BE2C (cell line): ENCODE data around the gene POSTN.

Experiments
- DNase-seq: peaks from one replicate; pipeline ENCODE4 v3.0.0-alpha.2; 2020
- H3K27me3 ChIP-seq: fragments of 250-450 bp; sonication (Bioruptor Pico); 2 replicates; pipeline ENCODE4 v1.5.1; 2020; ENCODE audit warnings: mild to moderate bottlenecking
- H3K36me3 ChIP-seq: fragments of 250-450 bp; sonication (Bioruptor Pico); 2 replicates; pipeline ENCODE4 v1.5.1; 2020; ENCODE audit warnings: mild to moderate bottlenecking
- H3K4me1 ChIP-seq: fragments of 250-450 bp; sonication (Bioruptor Pico); 2 replicates; pipeline ENCODE4 v1.5.1; 2020
- H3K4me3 ChIP-seq: 2 replicates; pipeline ENCODE4 v1.5.1; 2011; ENCODE audit warnings: low read depth, low read length
- H3K9me3 ChIP-seq: fragments of 250-450 bp; sonication (Bioruptor Pico); 2 replicates; pipeline ENCODE4 v1.5.1; 2020
- TF ChIP-seq, protein P1 (sequence below): IDR thresholded peaks from 2 replicates; pipeline ENCODE4 v1.5.1; 2012; ENCODE audit warnings: mild to moderate bottlenecking, low read depth, low read length

The POSTN gene

DNA sequence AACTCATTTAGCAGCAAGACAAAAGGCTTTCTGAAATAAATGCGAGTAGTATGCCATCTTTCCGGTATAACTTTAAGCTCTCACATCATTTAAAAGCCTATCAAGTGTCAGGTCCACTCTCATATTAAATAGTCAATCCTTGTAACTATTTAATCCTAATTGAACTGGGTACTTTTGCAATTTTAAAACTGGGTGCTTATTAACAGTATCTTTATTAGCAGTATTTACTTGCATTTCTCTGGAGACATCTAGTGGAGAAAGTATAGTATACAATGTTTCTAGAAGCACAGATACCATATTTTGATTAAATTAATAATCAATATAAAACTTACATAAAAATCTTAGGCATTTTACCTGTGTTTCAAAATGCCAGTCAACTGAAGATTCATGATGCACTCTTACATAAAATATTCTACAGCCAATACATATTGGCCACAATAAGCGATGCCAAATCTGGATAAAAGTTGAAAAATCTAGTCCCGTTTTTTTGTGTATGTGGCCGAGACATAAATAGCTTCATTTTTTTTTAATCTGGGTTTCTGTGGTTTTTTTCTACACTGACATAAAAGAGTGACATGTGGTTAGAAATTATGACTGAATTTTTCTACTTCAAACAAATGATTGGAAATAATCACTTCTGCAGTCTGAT, 4.3 kb upstream of the POSTN start:
- DNase-seq: no peak
- H3K27me3 ChIP-seq: peaks cover 2% of the 10 kb centered on the region; the same call in 1 of the 2 replicates
- no peak overlapping the region for H3K4me3 ChIP-seq
- H3K36me3 ChIP-seq: no peaks in the 10 kb centered on the region
- TF ChIP-seq, protein P1, sequence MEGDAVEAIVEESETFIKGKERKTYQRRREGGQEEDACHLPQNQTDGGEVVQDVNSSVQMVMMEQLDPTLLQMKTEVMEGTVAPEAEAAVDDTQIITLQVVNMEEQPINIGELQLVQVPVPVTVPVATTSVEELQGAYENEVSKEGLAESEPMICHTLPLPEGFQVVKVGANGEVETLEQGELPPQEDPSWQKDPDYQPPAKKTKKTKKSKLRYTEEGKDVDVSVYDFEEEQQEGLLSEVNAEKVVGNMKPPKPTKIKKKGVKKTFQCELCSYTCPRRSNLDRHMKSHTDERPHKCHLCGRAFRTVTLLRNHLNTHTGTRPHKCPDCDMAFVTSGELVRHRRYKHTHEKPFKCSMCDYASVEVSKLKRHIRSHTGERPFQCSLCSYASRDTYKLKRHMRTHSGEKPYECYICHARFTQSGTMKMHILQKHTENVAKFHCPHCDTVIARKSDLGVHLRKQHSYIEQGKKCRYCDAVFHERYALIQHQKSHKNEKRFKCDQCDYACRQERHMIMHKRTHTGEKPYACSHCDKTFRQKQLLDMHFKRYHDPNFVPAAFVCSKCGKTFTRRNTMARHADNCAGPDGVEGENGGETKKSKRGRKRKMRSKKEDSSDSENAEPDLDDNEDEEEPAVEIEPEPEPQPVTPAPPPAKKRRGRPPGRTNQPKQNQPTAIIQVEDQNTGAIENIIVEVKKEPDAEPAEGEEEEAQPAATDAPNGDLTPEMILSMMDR: peak; percentile 25; the same call in 1 of the 2 replicates
- no peaks in the 10 kb centered on the region for H3K9me3 ChIP-seq
- no peaks in the 10 kb centered on the region for H3K4me1 ChIP-seq

DNA sequence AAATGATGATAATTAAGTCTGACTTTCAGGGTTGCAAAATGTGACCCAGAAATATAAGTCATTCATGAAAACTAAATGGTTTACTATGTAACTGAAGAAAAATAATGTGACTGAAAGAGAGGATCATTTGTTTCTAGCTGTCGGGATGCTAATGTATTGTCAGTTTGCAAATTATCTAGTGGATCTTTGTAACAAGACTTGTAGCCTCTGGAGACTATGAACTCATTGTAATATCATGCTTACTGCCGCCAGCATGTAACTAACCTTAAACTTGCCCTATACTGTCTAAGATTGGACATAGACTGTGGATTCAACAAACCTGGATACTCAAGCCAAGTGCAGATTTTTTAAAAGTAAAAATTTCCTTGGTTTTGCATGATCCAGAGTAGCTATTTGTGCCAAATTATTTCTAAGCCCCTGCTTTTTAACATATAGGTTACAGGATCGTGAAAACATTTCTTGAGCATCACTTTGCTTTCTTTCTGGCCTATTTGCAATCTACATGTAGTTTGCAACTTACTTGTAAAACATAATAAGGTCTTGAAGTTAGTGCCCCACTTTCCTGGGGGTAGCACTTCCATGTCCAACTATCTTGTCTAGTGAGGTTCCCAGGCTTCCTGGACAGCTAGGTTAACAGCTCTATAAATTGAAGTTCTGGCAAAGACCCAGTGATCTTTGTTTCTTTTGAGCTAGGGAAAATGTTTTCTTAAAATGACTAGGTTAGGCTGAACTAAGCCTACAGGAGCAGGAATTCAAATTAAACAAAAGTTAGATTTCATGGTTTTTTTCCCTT, 3.3 kb upstream of the POSTN start:
- no peaks in the 10 kb centered on the region for H3K36me3 ChIP-seq

DNA sequence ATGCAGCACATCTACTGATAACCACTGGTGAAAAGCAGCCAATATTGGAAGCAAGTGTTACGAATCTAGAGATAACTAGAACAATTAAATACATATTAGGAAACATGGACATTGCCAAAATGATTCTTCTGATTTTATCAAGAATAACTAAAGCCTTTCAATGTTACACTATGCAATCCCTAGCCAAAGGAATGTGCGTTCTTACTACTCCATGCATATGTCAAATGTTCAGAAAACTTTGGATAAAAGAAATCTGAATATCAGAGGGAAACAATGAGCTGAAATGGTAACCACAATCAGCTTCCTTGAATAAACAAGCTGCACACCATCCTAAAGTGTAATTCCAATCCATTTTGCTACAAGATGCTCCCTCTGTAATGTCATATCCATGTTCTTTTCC, 951 bp upstream of the POSTN start:
- H3K36me3 ChIP-seq: no peaks in the 10 kb centered on the region
- no peaks in the 10 kb centered on the region for H3K9me3 ChIP-seq
- H3K4me1 ChIP-seq: no peaks in the 10 kb centered on the region
- no peak for DNase-seq
- H3K27me3 ChIP-seq: peaks cover 2% of the 10 kb centered on the region; the same call in 1 of the 2 replicates
- TF ChIP-seq, protein P1: no peak
- no peak overlapping the region for H3K4me3 ChIP-seq

More for the DNA sequence above, 3.3 kb upstream of the POSTN start:
- TF ChIP-seq, protein P1: no peak
- Histone ChIP-seq H3K4me3 (no peak overlapping the region), H3K4me1 (no peaks in the 10 kb centered on the region), H3K27me3 (peaks cover 2% of the 10 kb centered on the region; the same call in 1 of the 2 replicates), H3K9me3 (no peaks in the 10 kb centered on the region)
- no peak for DNase-seq

DNA sequence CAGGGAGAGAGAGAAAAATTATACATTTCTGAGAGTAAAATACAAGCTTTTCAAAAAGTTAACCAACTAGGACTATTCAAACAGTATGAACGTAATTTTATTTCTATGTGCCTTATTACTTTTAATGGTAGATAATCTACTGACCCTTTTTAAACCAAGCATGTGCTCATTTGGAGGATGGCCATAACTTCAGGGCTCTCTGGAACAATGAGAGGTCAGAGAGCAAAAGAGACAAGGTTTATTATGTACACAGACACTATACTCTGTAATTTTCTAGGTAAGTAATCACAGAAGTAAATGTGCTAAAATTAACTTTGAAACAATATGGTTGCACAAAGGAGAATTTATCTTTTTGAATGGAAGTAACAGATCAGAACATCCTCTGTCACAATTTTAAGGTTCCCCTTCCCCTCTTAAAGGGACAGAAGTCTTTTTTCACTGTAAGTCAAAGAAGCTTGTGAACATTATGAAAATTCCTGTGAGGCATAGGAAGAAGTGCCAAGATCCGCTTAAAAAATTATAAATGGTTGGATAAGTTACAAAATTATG, 1.0 kb downstream of the POSTN start:
- H3K27me3 ChIP-seq: peaks cover 2% of the 10 kb centered on the region; the same call in 1 of the 2 replicates
- no peak for DNase-seq
- H3K9me3 ChIP-seq: no peaks in the 10 kb centered on the region
- H3K4me3 ChIP-seq: no peak overlapping the region
- no peaks in the 10 kb centered on the region for H3K36me3 ChIP-seq
- H3K4me1 ChIP-seq: no peaks in the 10 kb centered on the region
- TF ChIP-seq, protein P1: no peak

DNA sequence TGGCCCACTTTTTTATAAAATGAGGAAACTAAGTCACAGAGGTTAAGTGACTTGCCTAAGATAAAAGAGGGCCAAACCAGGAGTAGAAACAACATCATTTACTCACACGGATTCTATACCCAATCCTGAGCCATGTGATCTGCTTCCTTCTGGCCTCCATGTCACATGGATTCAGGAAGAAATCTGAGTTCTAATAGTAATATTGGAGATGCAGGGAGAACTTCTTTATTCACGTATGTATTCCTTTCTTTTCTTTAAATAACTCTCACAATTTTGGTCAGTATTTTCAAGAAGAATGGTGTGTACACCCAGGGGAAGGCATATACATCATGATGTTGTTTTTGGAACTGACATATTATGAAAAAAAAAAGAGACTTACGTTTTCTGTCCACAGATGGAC, 1.8 kb downstream of the POSTN start:
- H3K4me1 ChIP-seq: no peaks in the 10 kb centered on the region
- no peaks in the 10 kb centered on the region for H3K36me3 ChIP-seq
- no peaks in the 10 kb centered on the region for H3K9me3 ChIP-seq
- no peak overlapping the region for H3K4me3 ChIP-seq
- TF ChIP-seq, protein P1: no peak
- no peak for DNase-seq
- peaks cover 2% of the 10 kb centered on the region; the same call in 1 of the 2 replicates for H3K27me3 ChIP-seq
